ENCODE data around the gene LCLAT1. TPM values are rescaled to one million over a fixed set of nuclear protein-coding genes. Genes with fewer than 3 reads are reported as not detected.
"Not testable (repeated sequence)": the region's sequence is repeated elsewhere in the genome, so short reads cannot be mapped to it uniquely, and the experiment has no call there.

The LCLAT1 gene
- total RNA-seq, 1 donor from 2014 or later = 21.6 TPM

DNA sequence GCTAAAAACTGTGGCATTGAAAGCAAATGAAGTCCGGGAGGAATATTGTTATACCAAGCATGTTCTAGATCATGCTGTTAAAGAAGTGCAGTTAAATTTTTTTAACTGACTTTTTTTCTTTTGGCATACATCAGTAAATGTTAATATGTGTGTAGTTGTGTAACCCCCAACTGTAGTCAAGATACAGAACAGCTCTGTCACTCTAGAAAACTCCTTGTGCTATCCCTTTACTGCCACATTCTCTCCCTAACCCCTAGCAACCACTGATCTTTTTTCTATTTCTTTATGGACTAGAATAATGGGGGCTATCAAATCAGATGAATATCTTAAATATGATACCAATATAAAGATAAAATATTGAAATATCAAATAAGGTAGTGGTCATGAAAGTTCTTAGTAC is 46.4 kb downstream of the LCLAT1 start:
- Histone ChIP-seq H3K4me2 (no peak overlapping the region), H2AFZ (replicated peaks) (no peak overlapping the region), H3K9me3 (ENCODE audit: low read depth) (no peaks in the 10 kb centered on the region), H3K27me3 (no peaks in the 10 kb centered on the region), H3K36me3 (no peaks in the 10 kb centered on the region), H3K27ac (no peak overlapping the region), H4K20me1 (ENCODE audit: low read depth) (no peaks in the 10 kb centered on the region), H3K79me2 (ENCODE audit: low read depth) (peaks cover 46% of the 10 kb centered on the region), H3K9ac (no peak overlapping the region), H3K4me1 (no peaks in the 10 kb centered on the region), H3F3A (ENCODE audit: low read depth) (no peaks in the 10 kb centered on the region), H3K4me3 (no peak overlapping the region)
- H3K27ac Mint-ChIP-seq = no peak overlapping the region
- DNase-seq (ENCODE audit: low spot score) = no peak
- peaks cover 7% of the 10 kb centered on the region for H3K36me3 Mint-ChIP-seq
- H3K27me3 Mint-ChIP-seq (ENCODE audit: insufficient read depth, low read depth) = no peaks in the 10 kb centered on the region
- no peak for TF ChIP-seq EZH2phosphoT487 (IDR thresholded peaks at IDR 0.05)
- TF ChIP-seq, protein P1, sequence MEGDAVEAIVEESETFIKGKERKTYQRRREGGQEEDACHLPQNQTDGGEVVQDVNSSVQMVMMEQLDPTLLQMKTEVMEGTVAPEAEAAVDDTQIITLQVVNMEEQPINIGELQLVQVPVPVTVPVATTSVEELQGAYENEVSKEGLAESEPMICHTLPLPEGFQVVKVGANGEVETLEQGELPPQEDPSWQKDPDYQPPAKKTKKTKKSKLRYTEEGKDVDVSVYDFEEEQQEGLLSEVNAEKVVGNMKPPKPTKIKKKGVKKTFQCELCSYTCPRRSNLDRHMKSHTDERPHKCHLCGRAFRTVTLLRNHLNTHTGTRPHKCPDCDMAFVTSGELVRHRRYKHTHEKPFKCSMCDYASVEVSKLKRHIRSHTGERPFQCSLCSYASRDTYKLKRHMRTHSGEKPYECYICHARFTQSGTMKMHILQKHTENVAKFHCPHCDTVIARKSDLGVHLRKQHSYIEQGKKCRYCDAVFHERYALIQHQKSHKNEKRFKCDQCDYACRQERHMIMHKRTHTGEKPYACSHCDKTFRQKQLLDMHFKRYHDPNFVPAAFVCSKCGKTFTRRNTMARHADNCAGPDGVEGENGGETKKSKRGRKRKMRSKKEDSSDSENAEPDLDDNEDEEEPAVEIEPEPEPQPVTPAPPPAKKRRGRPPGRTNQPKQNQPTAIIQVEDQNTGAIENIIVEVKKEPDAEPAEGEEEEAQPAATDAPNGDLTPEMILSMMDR (IDR thresholded peaks at IDR 0.05) = no peak
- TF ChIP-seq EZH2 (IDR thresholded peaks at IDR 0.05) = no peak
- peaks cover 8% of the 10 kb centered on the region for H3K4me1 Mint-ChIP-seq
- no peak overlapping the region for H3K4me3 Mint-ChIP-seq
- peaks cover 14% of the 10 kb centered on the region for H3K9me3 Mint-ChIP-seq

DNA sequence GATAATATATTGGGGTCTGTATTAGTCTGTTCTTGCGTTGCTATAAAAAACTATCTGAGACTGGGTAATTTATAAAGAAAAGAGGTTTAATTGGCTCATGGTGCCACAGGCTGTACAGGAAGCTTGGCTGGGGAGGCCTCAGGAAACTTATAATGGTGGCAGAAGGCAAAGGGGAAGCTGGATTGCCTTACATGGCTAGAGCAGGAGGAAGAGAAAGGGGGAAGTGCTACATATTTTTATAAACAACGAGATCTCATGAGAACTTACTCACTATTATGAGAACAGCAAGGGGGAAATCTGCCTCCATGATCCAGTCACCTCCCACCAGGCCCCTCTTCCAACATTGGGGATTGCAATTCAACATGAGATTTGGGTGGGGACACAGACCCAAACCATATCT is 48.9 kb downstream of the LCLAT1 start:
- not testable (repeated sequence) for H3K4me1 Mint-ChIP-seq; H3K36me3 ChIP-seq; H3K27ac Mint-ChIP-seq; H3K27me3 Mint-ChIP-seq (ENCODE audit: insufficient read depth, low read depth); DNase-seq (ENCODE audit: low spot score); H3F3A ChIP-seq (ENCODE audit: low read depth); H4K20me1 ChIP-seq (ENCODE audit: low read depth); H3K4me1 ChIP-seq; H3K27me3 ChIP-seq; H2AFZ ChIP-seq (replicated peaks); H3K4me2 ChIP-seq; H3K9ac ChIP-seq; H3K27ac ChIP-seq; H3K4me3 ChIP-seq; H3K4me3 Mint-ChIP-seq; H3K9me3 ChIP-seq (ENCODE audit: low read depth)
- Mint-ChIP-seq H3K9me3 (peaks cover 26% of the 10 kb centered on the region), H3K36me3 (peaks cover 12% of the 10 kb centered on the region)
- H3K79me2 ChIP-seq (ENCODE audit: low read depth) = peaks cover 62% of the 10 kb centered on the region

DNA sequence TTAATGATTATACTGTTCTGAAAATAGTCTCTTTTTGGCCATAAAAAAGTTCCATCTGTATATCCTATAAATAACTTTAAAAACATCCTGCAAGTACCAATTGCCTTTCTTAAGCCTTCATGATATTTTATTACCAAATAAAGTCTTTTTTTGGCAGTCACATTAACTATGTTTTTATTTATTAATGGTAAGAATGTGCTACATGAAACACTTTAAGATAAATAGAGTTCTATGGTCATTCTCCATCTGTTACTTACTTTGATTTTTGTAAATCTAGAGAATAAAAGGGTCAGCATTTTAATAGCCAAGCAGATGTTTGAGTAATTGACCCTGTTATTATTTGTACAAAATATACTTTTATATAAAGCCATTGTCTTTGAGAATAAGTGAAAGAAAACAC is 52.6 kb downstream of the LCLAT1 start:
- no peak for DNase-seq (ENCODE audit: low spot score)
- no peaks in the 10 kb centered on the region for H3K36me3 ChIP-seq
- H3K27me3 Mint-ChIP-seq (ENCODE audit: insufficient read depth, low read depth) = no peaks in the 10 kb centered on the region
- no peak overlapping the region for H3K27ac Mint-ChIP-seq
- H3K4me3 Mint-ChIP-seq = no peak overlapping the region
- no peak overlapping the region for H3K4me3 ChIP-seq
- peaks cover 38% of the 10 kb centered on the region for H3K9me3 Mint-ChIP-seq
- no peaks in the 10 kb centered on the region for H3K4me1 Mint-ChIP-seq
- peaks cover 63% of the 10 kb centered on the region for H3K79me2 ChIP-seq (ENCODE audit: low read depth)
- no peak overlapping the region for H3K9ac ChIP-seq
- no peaks in the 10 kb centered on the region for H3K4me1 ChIP-seq
- no peak overlapping the region for H3K4me2 ChIP-seq
- no peaks in the 10 kb centered on the region for H3F3A ChIP-seq (ENCODE audit: low read depth)
- no peak overlapping the region for H2AFZ ChIP-seq (replicated peaks)
- H3K36me3 Mint-ChIP-seq = peaks cover 14% of the 10 kb centered on the region
- peaks cover 6% of the 10 kb centered on the region for H3K9me3 ChIP-seq (ENCODE audit: low read depth)
- no peaks in the 10 kb centered on the region for H3K27me3 ChIP-seq
- H3K27ac ChIP-seq = no peak overlapping the region
- H4K20me1 ChIP-seq (ENCODE audit: low read depth) = peaks cover 7% of the 10 kb centered on the region
- TF ChIP-seq, protein P1 (IDR thresholded peaks at IDR 0.05) = no peak
- no peak for TF ChIP-seq EZH2 (IDR thresholded peaks at IDR 0.05)
- no peak for TF ChIP-seq EZH2phosphoT487 (IDR thresholded peaks at IDR 0.05)

GRCh38 chr2:30500699-30501098 is 53.7 kb downstream of the LCLAT1 start:
- Histone ChIP-seq H3K79me2 (ENCODE audit: low read depth) (peaks cover 60% of the 10 kb centered on the region), H3K36me3 (no peaks in the 10 kb centered on the region), H3F3A (ENCODE audit: low read depth) (no peaks in the 10 kb centered on the region), H3K4me3 (no peak overlapping the region), H3K9me3 (ENCODE audit: low read depth) (peaks cover 6% of the 10 kb centered on the region), H2AFZ (replicated peaks) (no peak overlapping the region), H3K27me3 (no peaks in the 10 kb centered on the region), H4K20me1 (ENCODE audit: low read depth) (peaks cover 7% of the 10 kb centered on the region), H3K4me1 (peaks cover 2% of the 10 kb centered on the region), H3K9ac (no peak overlapping the region), H3K27ac (no peak overlapping the region), H3K4me2 (no peak overlapping the region)
- TF ChIP-seq, protein P1 (IDR thresholded peaks at IDR 0.05) = no peak
- TF ChIP-seq EZH2phosphoT487 (IDR thresholded peaks at IDR 0.05) (no peak), EZH2 (IDR thresholded peaks at IDR 0.05) (no peak)
- H3K27ac Mint-ChIP-seq = no peak overlapping the region
- peaks cover 35% of the 10 kb centered on the region for H3K9me3 Mint-ChIP-seq
- H3K27me3 Mint-ChIP-seq (ENCODE audit: insufficient read depth, low read depth) = no peaks in the 10 kb centered on the region
- H3K4me1 Mint-ChIP-seq = no peaks in the 10 kb centered on the region
- H3K4me3 Mint-ChIP-seq = no peak overlapping the region
- no peak for DNase-seq (ENCODE audit: low spot score)
- peaks cover 12% of the 10 kb centered on the region for H3K36me3 Mint-ChIP-seq
